Right lobe of liver (tissue), 4 donors: ENCODE results near the gene LLGL1.

Experiments used
- CTCF ChIP-seq, 4 donors: fragments of 200-600 bp in 3 of 4; fragments of 450-650 bp in 1 of 4; IDR thresholded peaks; one replicate each; pipeline versions ENCODE4 v1.5.1 to v1.8.0; 2016 to 2022; ENCODE audit warnings: antibody characterized with exemption in 4 of 4, mild to moderate bottlenecking in 2 of 4
- POLR2A ChIP-seq: fragments of 450-650 bp; IDR thresholded peaks from one replicate; pipeline ENCODE4 v1.6.1; 2017; ENCODE audit warnings: antibody characterized with exemption, mild to moderate bottlenecking
- donor health status: DM: no; HTN: no; CAD: no.
- donor health status: DM: no; HTN: no; CAD: no.
- donor health status: DM: no; HTN: yes; CAD: no.

- no peak for TF ChIP-seq POLR2A
- TF ChIP-seq CTCF (IDR thresholded peaks at IDR 0.05) = no peak
These were observed 5.7 kb downstream of the LLGL1 start for GRCh38 chr17:18231164-18231563.
